OCI-LY7 (cell line): Measurements from ENCODE around the gene LRPPRC. TPM values are rescaled to one million over a fixed set of nuclear protein-coding genes. Genes with fewer than 3 reads are reported as not detected.

Source experiments
- BruUV-seq: library from RNA; stranded (reverse); fragments of 400-500 nt; replicated peaks from 2 replicates; lab custom pipeline; 2021; lab: Mats Ljungman, UMichigan
- CTCF ChIA-PET: fragments of 300-600 bp; sonication (Branson Sonifier 250); formaldehyde crosslinking; loops from one replicate; lab custom pipeline; 2022; ENCODE audit warnings: antibody characterized with exemption; ENCODE audit not compliant: unreplicated experiment; lab: Charles Lee
- POLR2A ChIA-PET: fragments of 300-600 bp; sonication (Branson Sonifier 250); formaldehyde crosslinking; loops from one replicate; lab custom pipeline; 2022; ENCODE audit warnings: antibody characterized with exemption; lab: Charles Lee
- DNase-seq: peaks from one replicate; pipeline ENCODE4 v3.0.0-alpha.2; 2015; ENCODE audit warnings: low spot score
- H2AFZ ChIP-seq: fragments of 200-600 bp; sonication (generic), shearing (Covaris generic); 2 replicates; pipeline ENCODE4 v1.6.1; 2014; ENCODE audit warnings: mild to moderate bottlenecking, antibody characterized with exemption, low read length, moderate library complexity
- H3K27ac ChIP-seq: fragments of 200-600 bp; sonication (generic); 2 replicates; pipeline ENCODE4 v1.5.1; 2014; ENCODE audit warnings: mixed run types, low read depth, mild to moderate bottlenecking, moderate library complexity, low read length, inconsistent platforms; ENCODE audit not compliant: poor library complexity, severe bottlenecking
- H3K36me3 ChIP-seq: fragments of 200-600 bp; sonication (generic); 2 replicates; pipeline ENCODE4 v1.6.1; 2014; ENCODE audit warnings: mild to moderate bottlenecking, antibody characterized with exemption, low read length, moderate library complexity, mixed read lengths; ENCODE audit not compliant: insufficient read depth
- H3K4me1 ChIP-seq: fragments of 200-600 bp; sonication (generic); 2 replicates; pipeline ENCODE4 v1.5.1; 2014; ENCODE audit warnings: mild to moderate bottlenecking, low read length; ENCODE audit not compliant: insufficient read depth, poor library complexity, severe bottlenecking
- H3K4me2 ChIP-seq: fragments of 200-600 bp; sonication (generic); 2 replicates; pipeline ENCODE4 v1.6.1; 2014; ENCODE audit warnings: mild to moderate bottlenecking, low read length
- H3K4me3 ChIP-seq: fragments of 200-600 bp; sonication (generic); 2 replicates; pipeline ENCODE4 v1.5.1; 2014; ENCODE audit warnings: mild to moderate bottlenecking, low read depth, low read length; ENCODE audit not compliant: poor library complexity, severe bottlenecking
- H3K79me2 ChIP-seq: fragments of 200-600 bp; sonication (generic); 2 replicates; pipeline ENCODE4 v1.6.1; 2016; ENCODE audit warnings: low read depth, mild to moderate bottlenecking, low read length, moderate library complexity, mixed read lengths; ENCODE audit not compliant: insufficient read depth
- H3K9me2 ChIP-seq: fragments of 200-600 bp; sonication (generic); 2 replicates; pipeline ENCODE4 v1.6.1; 2016; ENCODE audit warnings: mild to moderate bottlenecking, low read length, mixed read lengths; ENCODE audit not compliant: insufficient read depth
- H3K9me3 ChIP-seq: fragments of 200-600 bp; sonication (generic); 2 replicates; pipeline ENCODE4 v1.6.1; 2014; ENCODE audit warnings: mild to moderate bottlenecking, mixed run types, low read length, mixed read lengths
- H4K20me1 ChIP-seq: fragments of 200-600 bp; sonication (generic); 2 replicates; pipeline ENCODE4 v1.6.1; 2014; ENCODE audit warnings: mild to moderate bottlenecking, antibody characterized with exemption, low read length, moderate library complexity, mixed read lengths; ENCODE audit not compliant: insufficient read depth
- CTCF ChIP-seq: fragments of 200-600 bp; sonication (generic); conservative IDR thresholded peaks from 2 replicates; pipeline ENCODE4 v1.5.1; 2014; ENCODE audit warnings: mild to moderate bottlenecking, antibody characterized with exemption, low read length, moderate library complexity, mixed read lengths
- EZH2phosphoT487 ChIP-seq: fragments of 200-600 bp; sonication (generic); IDR thresholded peaks from 2 replicates; pipeline ENCODE4 v1.6.1; 2018; ENCODE audit warnings: low read depth, borderline replicate concordance, mild to moderate bottlenecking, mixed run types, antibody characterized with exemption, low read length, moderate library complexity, mixed read lengths
- intact Hi-C: fragments of 100-400 bp; cut with micrococcal nuclease; formaldehyde crosslinking; loops from one replicate; pipeline ENCODE4 v1.10.0; 2022; ENCODE audit not compliant: unreplicated experiment
- total RNA-seq, 2 experiments: library from RNA; depleted of rRNA in 1 of 2; stranded (reverse); fragments of >200 nt in 1 of 2; shearing (Covaris generic) in 1 of 2; gene quantifications; 2 replicates each; pipeline ENCODE4 v1.2.3, GENCODE V29; 2014 to 2022

The LRPPRC gene
- total RNA-seq, 2 experiments from 2014 or later, result 64.4 to 136 TPM

- ChIA-PET POLR2A (interaction anchor here (0.6 kb wide), 1 partner anchor 67 kb away, joined by 3 read pairs; no protein-coding TSS in a partner anchor), CTCF (no interaction called here)
- no peaks in the 10 kb centered on the region for H3K4me1 ChIP-seq
- intact Hi-C loops, result no loop called here
- no peaks in the 10 kb centered on the region for H3K36me3 ChIP-seq
- no peak for DNase-seq
- H3K27ac ChIP-seq, result no peak overlapping the region
- H2AFZ ChIP-seq, result no peak overlapping the region
- H3K4me2 ChIP-seq, result no peak overlapping the region
- BruUV-seq, result no TSS peak
- H3K9me3 ChIP-seq, result no peaks in the 10 kb centered on the region
- no peaks in the 10 kb centered on the region for H3K9me2 ChIP-seq
- no peaks in the 10 kb centered on the region for H4K20me1 ChIP-seq
- TF ChIP-seq EZH2phosphoT487 (no peak), CTCF (no peak)
- H3K4me3 ChIP-seq, result no peak overlapping the region
- H3K79me2 ChIP-seq, result no peaks in the 10 kb centered on the region
Observed at GRCh38 chr2:43874776-43875451, 120.9 kb downstream of the LRPPRC start.

- Histone ChIP-seq H4K20me1 (no peaks in the 10 kb centered on the region), H3K9me2 (no peaks in the 10 kb centered on the region), H3K4me2 (no peak overlapping the region), H2AFZ (no peak overlapping the region), H3K27ac (no peak overlapping the region), H3K36me3 (no peaks in the 10 kb centered on the region), H3K79me2 (no peaks in the 10 kb centered on the region), H3K4me1 (no peaks in the 10 kb centered on the region), H3K4me3 (no peak overlapping the region), H3K9me3 (no peaks in the 10 kb centered on the region)
- no peak for DNase-seq
- intact Hi-C loops, result no loop called here
- BruUV-seq, result no TSS peak
- POLR2A ChIA-PET, result no interaction called here
- CTCF ChIA-PET, result no interaction called here
- TF ChIP-seq EZH2phosphoT487, result no peak
- no peak for TF ChIP-seq CTCF
Observed at GRCh38 chr2:43872151-43872550, 123.6 kb downstream of the LRPPRC start.

- Histone ChIP-seq H3K9me3 (no peaks in the 10 kb centered on the region), H3K4me2 (no peak overlapping the region), H3K4me3 (no peak overlapping the region), H3K27ac (no peak overlapping the region), H4K20me1 (no peaks in the 10 kb centered on the region), H3K9me2 (no peaks in the 10 kb centered on the region), H3K36me3 (no peaks in the 10 kb centered on the region), H3K4me1 (no peaks in the 10 kb centered on the region), H3K79me2 (no peaks in the 10 kb centered on the region), H2AFZ (no peak overlapping the region)
- no peak for DNase-seq
- TF ChIP-seq EZH2phosphoT487, result no peak
- no peak for TF ChIP-seq CTCF
- POLR2A ChIA-PET, result no interaction called here
- no TSS peak for BruUV-seq
- intact Hi-C loops, result no loop called here
- CTCF ChIA-PET, result no interaction called here
Observed at GRCh38 chr2:43855292-43855691, 140.5 kb downstream of the LRPPRC start.
